Measurements from ENCODE around the gene FAR2.
A peak's percentile ranks its signal among the peaks of the same experiment; 100 is the strongest.

FAR2 gene

GRCh38 chr12:29350080-29350479, 201.0 kb downstream of the FAR2 start:
- Histone ChIP-seq H3K9ac (ENCODE audit: low read length) (no peak overlapping the region), H4K91ac (ENCODE audit: low read length) (no peak overlapping the region), H2BK12ac (ENCODE audit: low read length in 2 of 2) (no peak overlapping the region), H4K8ac (ENCODE audit: low read length) (no peak overlapping the region), H3K4me3 (ENCODE audit: insufficient read depth in 1 of 2, low read depth in 1 of 2, low read length in 2 of 2) (no peak overlapping the region), H2BK120ac (ENCODE audit: low read depth, low read length) (no peak overlapping the region), H3K18ac (ENCODE audit: low read depth in 1 of 2, low read length in 2 of 2) (no peak overlapping the region), H3K27ac (ENCODE audit: low read length, poor library complexity, severe bottlenecking) (no peak overlapping the region), H3K79me1 (replicated peaks; ENCODE audit: low read length, poor library complexity, severe bottlenecking) (peaks cover 1% of the 10 kb centered on the region), H2BK5ac (ENCODE audit: low read depth, low read length, poor library complexity, severe bottlenecking) (no peak overlapping the region), H2BK15ac (ENCODE audit: low read depth, poor library complexity, severe bottlenecking) (no peak overlapping the region), H3K23ac (ENCODE audit: low read length in 2 of 2) (no peak overlapping the region), H3K4me1 (ENCODE audit: control insufficient read depth, insufficient read depth, low read depth, low read length) (no peaks in the 10 kb centered on the region), H2AK5ac (ENCODE audit: low read length, severe bottlenecking) (no peak overlapping the region), H3K14ac (ENCODE audit: low read length in 2 of 2) (no peak overlapping the region), H3K9me3 (ENCODE audit: control insufficient read depth, low read length) (no peaks in the 10 kb centered on the region), H3K4me2 (ENCODE audit: low read length, poor library complexity, severe bottlenecking) (no peak overlapping the region), H3K27me3 (ENCODE audit: control insufficient read depth in 1 of 2, insufficient read depth in 1 of 2, low read length in 2 of 2) (no peaks in the 10 kb centered on the region), H2AFZ (ENCODE audit: low read depth, low read length) (no peak overlapping the region), H3K4ac (ENCODE audit: low read depth in 1 of 2, low read length in 2 of 2) (no peak overlapping the region), H3K36me3 (ENCODE audit: control insufficient read depth in 1 of 2, insufficient read depth in 2 of 2, low read depth in 1 of 2, low read length in 2 of 2) (peaks cover 10 to 62% of the 10 kb centered on the region in 2 experiments)
- DNase-seq = peak; percentile 30

- Histone ChIP-seq H3K36me3 (ENCODE audit: control insufficient read depth in 1 of 2, insufficient read depth in 2 of 2, low read depth in 1 of 2, low read length in 2 of 2) (peaks cover 9 to 71% of the 10 kb centered on the region in 2 experiments), H2BK12ac (ENCODE audit: low read length in 2 of 2) (no peak overlapping the region), H2AFZ (ENCODE audit: low read depth, low read length) (no peak overlapping the region), H3K27me3 (ENCODE audit: control insufficient read depth in 1 of 2, insufficient read depth in 1 of 2, low read length in 2 of 2) (no peaks in the 10 kb centered on the region), H3K4ac (ENCODE audit: low read depth in 1 of 2, low read length in 2 of 2) (no peak overlapping the region), H2AK5ac (ENCODE audit: low read length, severe bottlenecking) (no peak overlapping the region), H3K9me3 (ENCODE audit: control insufficient read depth, low read length) (no peaks in the 10 kb centered on the region), H3K4me1 (ENCODE audit: control insufficient read depth, insufficient read depth, low read depth, low read length) (no peaks in the 10 kb centered on the region), H2BK120ac (ENCODE audit: low read depth, low read length) (no peak overlapping the region), H3K27ac (ENCODE audit: low read length, poor library complexity, severe bottlenecking) (no peak overlapping the region), H2BK5ac (ENCODE audit: low read depth, low read length, poor library complexity, severe bottlenecking) (no peak overlapping the region), H3K4me2 (ENCODE audit: low read length, poor library complexity, severe bottlenecking) (no peak overlapping the region), H4K8ac (ENCODE audit: low read length) (no peak overlapping the region), H3K9ac (ENCODE audit: low read length) (no peak overlapping the region), H3K18ac (ENCODE audit: low read depth in 1 of 2, low read length in 2 of 2) (no peak overlapping the region), H3K23ac (ENCODE audit: low read length in 2 of 2) (no peak overlapping the region), H3K79me1 (replicated peaks; ENCODE audit: low read length, poor library complexity, severe bottlenecking) (peaks cover 4% of the 10 kb centered on the region), H3K4me3 (ENCODE audit: insufficient read depth in 1 of 2, low read depth in 1 of 2, low read length in 2 of 2) (no peak overlapping the region), H2BK15ac (ENCODE audit: low read depth, poor library complexity, severe bottlenecking) (no peak overlapping the region), H3K14ac (ENCODE audit: low read length in 2 of 2) (no peak overlapping the region), H4K91ac (ENCODE audit: low read length) (no peak overlapping the region)
- DNase-seq = no peak
- WGBS = no CpG with 5 or more reads among the region's 1 CpG
These were observed 205.9 kb downstream of the FAR2 start for GRCh38 chr12:29354954-29355353.

GRCh38 chr12:29365091-29365490, 216.0 kb downstream of the FAR2 start:
- Histone ChIP-seq H2AFZ (ENCODE audit: low read depth, low read length) (no peak overlapping the region), H2BK5ac (ENCODE audit: low read depth, low read length, poor library complexity, severe bottlenecking) (no peak overlapping the region), H4K8ac (ENCODE audit: low read length) (no peak overlapping the region), H2BK15ac (ENCODE audit: low read depth, poor library complexity, severe bottlenecking) (no peak overlapping the region), H3K79me1 (replicated peaks; ENCODE audit: low read length, poor library complexity, severe bottlenecking) (peaks cover 5% of the 10 kb centered on the region), H2BK120ac (ENCODE audit: low read depth, low read length) (no peak overlapping the region), H3K4me3 (ENCODE audit: insufficient read depth in 1 of 2, low read depth in 1 of 2, low read length in 2 of 2) (no peak overlapping the region), H3K4ac (ENCODE audit: low read depth in 1 of 2, low read length in 2 of 2) (no peak overlapping the region), H2BK12ac (ENCODE audit: low read length in 2 of 2) (no peak overlapping the region), H3K23ac (ENCODE audit: low read length in 2 of 2) (no peak overlapping the region), H4K91ac (ENCODE audit: low read length) (no peak overlapping the region), H3K36me3 (ENCODE audit: control insufficient read depth in 1 of 2, insufficient read depth in 2 of 2, low read depth in 1 of 2, low read length in 2 of 2) (peaks cover 3 to 75% of the 10 kb centered on the region in 2 experiments), H3K27me3 (ENCODE audit: control insufficient read depth in 1 of 2, insufficient read depth in 1 of 2, low read length in 2 of 2) (no peaks in the 10 kb centered on the region), H3K9me3 (ENCODE audit: control insufficient read depth, low read length) (peaks cover 3% of the 10 kb centered on the region), H3K9ac (ENCODE audit: low read length) (no peak overlapping the region), H2AK5ac (ENCODE audit: low read length, severe bottlenecking) (no peak overlapping the region), H3K27ac (ENCODE audit: low read length, poor library complexity, severe bottlenecking) (no peak overlapping the region), H3K18ac (ENCODE audit: low read depth in 1 of 2, low read length in 2 of 2) (no peak overlapping the region), H3K14ac (ENCODE audit: low read length in 2 of 2) (no peak overlapping the region), H3K4me1 (ENCODE audit: control insufficient read depth, insufficient read depth, low read depth, low read length) (no peaks in the 10 kb centered on the region), H3K4me2 (ENCODE audit: low read length, poor library complexity, severe bottlenecking) (no peak overlapping the region)
- no peak for DNase-seq
- WGBS = no CpG with 5 or more reads among the region's 2 CpGs

GRCh38 chr12:29374012-29374411, 224.9 kb downstream of the FAR2 start:
- Histone ChIP-seq H3K23ac (ENCODE audit: low read length in 2 of 2) (no peak overlapping the region), H3K4me3 (ENCODE audit: insufficient read depth in 1 of 2, low read depth in 1 of 2, low read length in 2 of 2) (no peak overlapping the region), H3K18ac (ENCODE audit: low read depth in 1 of 2, low read length in 2 of 2) (no peak overlapping the region), H3K36me3 (ENCODE audit: control insufficient read depth in 1 of 2, insufficient read depth in 2 of 2, low read depth in 1 of 2, low read length in 2 of 2) (peaks cover 0 to 34% of the 10 kb centered on the region in 2 experiments), H2BK15ac (ENCODE audit: low read depth, poor library complexity, severe bottlenecking) (no peak overlapping the region), H4K91ac (ENCODE audit: low read length) (no peak overlapping the region), H2BK5ac (ENCODE audit: low read depth, low read length, poor library complexity, severe bottlenecking) (no peak overlapping the region), H2AFZ (ENCODE audit: low read depth, low read length) (no peak overlapping the region), H4K8ac (ENCODE audit: low read length) (no peak overlapping the region), H3K4me1 (ENCODE audit: control insufficient read depth, insufficient read depth, low read depth, low read length) (no peaks in the 10 kb centered on the region), H3K9me3 (ENCODE audit: control insufficient read depth, low read length) (no peaks in the 10 kb centered on the region), H3K9ac (ENCODE audit: low read length) (no peak overlapping the region), H3K27me3 (ENCODE audit: control insufficient read depth in 1 of 2, insufficient read depth in 1 of 2, low read length in 2 of 2) (no peaks in the 10 kb centered on the region), H3K4ac (ENCODE audit: low read depth in 1 of 2, low read length in 2 of 2) (no peak overlapping the region), H3K4me2 (ENCODE audit: low read length, poor library complexity, severe bottlenecking) (no peak overlapping the region), H2AK5ac (ENCODE audit: low read length, severe bottlenecking) (no peak overlapping the region), H3K79me1 (replicated peaks; ENCODE audit: low read length, poor library complexity, severe bottlenecking) (peaks cover 10% of the 10 kb centered on the region), H3K27ac (ENCODE audit: low read length, poor library complexity, severe bottlenecking) (no peak overlapping the region), H2BK12ac (ENCODE audit: low read length in 2 of 2) (no peak overlapping the region), H2BK120ac (ENCODE audit: low read depth, low read length) (no peak overlapping the region), H3K14ac (ENCODE audit: low read length in 2 of 2) (no peak overlapping the region)
- no peak for DNase-seq
- 80% methylated on average over 2 of the region's 2 CpGs for WGBS

All from mesenchymal stem cell (in vitro differentiated cells and primary cell).